KG1 (cell line): ENCODE measurements around the gene TNS2.

Experiments
- DNase-seq: peaks from one replicate; lab custom pipeline; 2025; lab: John Stamatoyannopoulos, UW

TNS2 gene

GRCh38 chr12:53042607-53043454, 7.0 kb upstream of the TNS2 start:
- DNase-seq = no peak

DNA sequence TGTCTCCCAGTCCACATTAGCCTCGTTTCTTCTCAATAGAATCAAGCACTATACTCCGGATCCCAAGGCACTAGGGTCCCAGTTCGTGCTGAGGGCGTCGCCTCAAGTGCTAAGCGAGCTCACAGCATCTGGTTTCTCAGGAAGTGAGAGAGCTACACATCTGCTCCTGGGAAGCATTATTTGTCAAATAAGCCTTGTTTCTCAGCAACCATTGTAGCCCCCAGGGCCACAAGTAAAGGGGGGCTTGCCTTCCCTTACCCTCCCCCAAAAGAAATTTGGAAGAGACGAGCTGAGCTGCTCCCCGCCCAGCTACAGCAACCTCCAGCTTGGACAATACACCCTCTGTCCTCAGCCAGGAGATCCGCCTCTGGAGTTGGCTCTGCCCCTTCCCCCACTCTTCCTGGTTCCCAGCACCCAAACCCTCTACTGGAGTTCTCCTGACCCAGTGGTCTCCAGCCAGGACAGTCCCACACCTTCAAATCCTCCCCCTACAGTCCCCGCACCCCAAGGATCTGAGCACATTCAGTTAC, 5.7 kb upstream of the TNS2 start:
- DNase-seq = no peak

GRCh38 chr12:53044896-53045695, 4.8 kb upstream of the TNS2 start:
- no peak for DNase-seq

- DNase-seq = no peak
Observed at GRCh38 chr12:53045696-53046045, 4.2 kb upstream of the TNS2 start.

DNA sequence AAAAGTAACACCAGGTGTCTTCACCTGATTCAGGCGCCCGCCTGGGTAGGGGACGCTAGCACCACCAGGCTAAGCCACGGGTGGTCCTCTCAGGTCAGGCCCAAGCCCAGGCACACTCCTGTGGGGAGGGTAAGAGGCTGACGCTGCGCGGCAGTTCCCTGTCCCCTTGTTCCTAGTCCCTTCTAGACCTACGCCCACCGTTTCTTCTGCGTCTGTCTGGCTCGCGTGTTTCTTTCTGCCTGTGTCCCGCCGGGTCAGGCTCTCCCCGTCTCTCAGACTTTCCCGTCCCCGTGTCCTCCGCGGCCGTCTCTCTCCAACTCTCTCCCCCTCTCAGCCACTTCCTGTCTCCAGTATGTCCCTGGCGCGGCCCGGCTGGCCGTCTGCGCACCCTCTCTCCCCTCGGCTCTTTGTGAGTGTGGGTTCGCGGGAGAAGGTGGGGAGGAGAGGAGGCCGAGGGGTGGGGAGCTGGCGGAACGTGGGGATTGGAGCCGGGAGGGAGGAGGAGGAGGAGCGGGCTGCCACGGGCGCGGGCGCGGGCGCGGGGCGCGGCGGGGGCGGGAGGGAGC, 3.1 kb upstream of the TNS2 start:
- DNase-seq = no peak

- no peak for DNase-seq
Observed at GRCh38 chr12:53047221-53048032, 2.4 kb upstream of the TNS2 start.

DNA sequence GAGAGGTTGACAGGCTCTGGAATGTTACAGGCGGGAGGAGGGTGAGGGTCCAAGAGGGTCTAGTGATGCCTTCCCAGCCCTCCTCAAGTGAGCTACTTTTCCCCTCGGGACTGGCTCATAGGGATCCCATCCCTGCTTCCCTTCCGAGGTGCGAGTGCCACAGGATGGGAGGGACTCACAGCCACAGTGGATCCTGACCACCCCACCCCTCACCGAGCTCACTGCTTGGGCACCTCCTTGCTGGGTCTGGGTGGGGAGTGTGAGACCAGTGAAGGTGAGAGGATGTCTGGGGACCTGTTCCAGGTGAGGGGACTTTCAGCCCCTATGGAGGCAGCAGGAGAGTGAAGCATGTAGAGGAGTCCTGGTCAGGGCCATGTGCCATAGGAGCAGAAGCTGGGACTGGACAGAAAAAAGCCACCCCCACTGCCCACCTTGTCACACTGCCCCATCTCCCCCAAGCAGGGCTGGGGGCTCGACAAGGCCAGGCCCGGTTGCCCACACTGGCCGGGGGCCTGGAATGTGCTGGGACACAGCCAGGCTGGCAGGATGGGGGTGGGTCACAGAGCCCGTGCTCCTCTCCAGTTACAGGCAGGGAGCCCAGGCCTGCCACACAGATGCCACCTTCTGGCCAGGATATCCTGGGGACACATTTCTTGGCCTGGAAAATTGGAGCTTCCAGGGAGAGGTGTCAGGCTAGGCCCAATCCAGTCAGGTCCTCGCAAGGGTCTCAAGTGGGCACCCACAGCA, 1.7 kb upstream of the TNS2 start:
- DNase-seq = no peak

DNA sequence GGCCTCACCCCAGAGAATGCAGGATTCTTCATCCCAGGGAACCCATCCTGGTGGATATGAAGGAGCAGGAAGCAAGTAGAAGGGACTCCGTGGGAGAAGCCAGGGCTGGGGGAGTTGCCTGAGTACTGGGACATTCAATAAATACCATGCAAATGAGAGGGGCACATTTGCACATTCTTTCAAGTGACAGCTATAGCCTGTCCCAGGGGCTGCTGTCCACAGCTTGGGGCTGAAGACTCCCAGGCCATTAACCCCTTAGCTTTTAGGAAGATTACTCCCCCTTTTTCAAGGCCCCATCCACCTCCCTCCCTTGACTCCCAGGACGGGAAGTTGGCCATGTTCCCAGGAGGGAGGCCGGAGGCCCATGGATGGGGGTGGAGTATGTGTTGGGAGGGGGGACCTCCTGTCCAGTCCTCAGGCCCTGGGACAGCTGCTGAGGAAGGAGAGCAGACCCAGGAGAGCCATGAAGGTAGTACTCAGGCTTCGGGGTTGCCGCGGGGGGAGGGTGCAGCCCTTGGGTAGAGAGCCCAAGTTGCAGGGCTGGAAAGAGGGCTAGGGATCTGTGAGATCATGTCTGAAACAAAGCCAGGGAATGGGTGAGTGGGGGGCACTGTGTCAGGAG, 974 bp upstream of the TNS2 start:
- DNase-seq = no peak

- no peak for DNase-seq
Observed at GRCh38 chr12:53050426-53051057, 677 bp downstream of the TNS2 start.

DNA sequence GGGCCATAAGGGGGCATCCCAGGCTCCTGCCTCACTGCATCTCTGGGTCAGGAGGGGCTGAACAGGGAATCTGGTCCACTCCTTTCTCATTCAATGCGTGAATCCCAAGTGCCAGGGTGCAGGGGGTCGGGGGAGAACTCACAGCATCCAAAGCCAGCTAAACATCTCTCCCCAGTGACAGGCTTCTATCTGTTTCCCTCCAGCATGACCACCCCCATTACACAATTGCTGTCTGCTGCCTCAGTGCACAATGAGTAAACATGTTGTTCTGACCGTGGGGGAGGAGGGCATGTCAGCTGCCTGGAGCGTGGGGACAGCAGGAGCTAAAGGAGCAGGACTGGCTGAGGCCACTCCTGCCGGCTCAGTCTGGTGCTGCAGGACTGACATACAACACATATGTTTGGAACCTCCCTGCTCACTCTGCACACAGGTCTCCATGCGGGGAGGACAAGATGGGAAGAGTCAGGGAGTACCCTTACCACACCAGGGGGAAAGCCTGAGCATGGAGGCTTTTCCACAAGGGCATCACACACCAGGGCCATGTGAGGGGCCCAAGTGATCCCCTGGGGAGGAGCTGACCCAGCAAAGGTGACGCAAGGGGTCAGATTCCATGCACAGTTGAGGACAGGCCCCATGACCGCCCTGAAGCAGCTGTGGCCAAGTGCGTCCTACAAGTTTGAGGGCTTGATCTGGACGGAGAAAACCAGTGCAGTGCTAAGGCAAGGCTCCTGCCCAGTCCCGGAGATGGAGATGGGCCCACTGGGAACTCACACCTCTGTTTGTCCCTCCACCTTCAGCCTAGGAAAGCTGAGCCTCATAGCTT, 1.4 kb downstream of the TNS2 start:
- DNase-seq = no peak

GRCh38 chr12:53051881-53052412, 2.1 kb downstream of the TNS2 start:
- DNase-seq = no peak

- DNase-seq = no peak
Observed at GRCh38 chr12:53052419-53053217, 2.8 kb downstream of the TNS2 start.

GRCh38 chr12:53053218-53054111, 3.6 kb downstream of the TNS2 start:
- DNase-seq = no peak

GRCh38 chr12:53054112-53054878, 4.4 kb downstream of the TNS2 start:
- DNase-seq = peak; percentile 5

- no peak for DNase-seq
Observed at GRCh38 chr12:53055471-53056266, 5.8 kb downstream of the TNS2 start.

- no peak for DNase-seq
Observed at GRCh38 chr12:53056296-53056695, 6.4 kb downstream of the TNS2 start.
